HUES48 (cell line): ENCODE measurements around the gene CREB1.

Experiments
- H3K27ac ChIP-seq: one replicate; pipeline ENCODE4 v1.7.0; 2013; ENCODE audit warnings: low read depth, low read length, inconsistent platforms
- H3K27me3 ChIP-seq: 2 replicates; pipeline ENCODE4 v1.6.1; 2013; ENCODE audit warnings: mild to moderate bottlenecking, low read length; ENCODE audit not compliant: control insufficient read depth, insufficient read depth
- H3K36me3 ChIP-seq: 2 replicates; pipeline ENCODE4 v1.6.1; 2013; ENCODE audit warnings: low read length; ENCODE audit not compliant: control insufficient read depth, insufficient read depth
- H3K4me1 ChIP-seq: 2 replicates; pipeline ENCODE4 v1.6.1; 2013; ENCODE audit warnings: mild to moderate bottlenecking, low read length; ENCODE audit not compliant: control insufficient read depth, insufficient read depth
- H3K4me3 ChIP-seq: 2 replicates; pipeline ENCODE4 v1.5.1; 2013; ENCODE audit warnings: mild to moderate bottlenecking, low read depth, low read length
- H3K9ac ChIP-seq: 2 replicates; pipeline ENCODE4 v1.6.1; 2013; ENCODE audit warnings: mild to moderate bottlenecking, low read depth, low read length, moderate library complexity
- H3K9me3 ChIP-seq: 2 replicates; pipeline ENCODE4 v1.6.1; 2013; ENCODE audit warnings: low read length; ENCODE audit not compliant: control insufficient read depth, insufficient read depth

The CREB1 gene

GRCh38 chr2:207529330-207530159 lies at the start of gene CREB1:
Gene CREB1 (plus strand): TSS chr2:207529962. CDS start chr2:207555636, 25,674 bp downstream.
- Histone ChIP-seq H3K27me3 (peaks cover 13% of the 10 kb centered on the region), H3K27ac (peak within 1 kb of the TSS; percentile 96), H3K4me3 (peak within 1 kb of the TSS; percentile 100), H3K36me3 (0 out of 2 replicates have a peak, but pooled peaks cover 1% of the 10 kb centered on the region), H3K9me3 (no peaks in the 10 kb centered on the region), H3K4me1 (peaks cover 19% of the 10 kb centered on the region), H3K9ac (peak within 1 kb of the TSS; percentile 99)

DNA sequence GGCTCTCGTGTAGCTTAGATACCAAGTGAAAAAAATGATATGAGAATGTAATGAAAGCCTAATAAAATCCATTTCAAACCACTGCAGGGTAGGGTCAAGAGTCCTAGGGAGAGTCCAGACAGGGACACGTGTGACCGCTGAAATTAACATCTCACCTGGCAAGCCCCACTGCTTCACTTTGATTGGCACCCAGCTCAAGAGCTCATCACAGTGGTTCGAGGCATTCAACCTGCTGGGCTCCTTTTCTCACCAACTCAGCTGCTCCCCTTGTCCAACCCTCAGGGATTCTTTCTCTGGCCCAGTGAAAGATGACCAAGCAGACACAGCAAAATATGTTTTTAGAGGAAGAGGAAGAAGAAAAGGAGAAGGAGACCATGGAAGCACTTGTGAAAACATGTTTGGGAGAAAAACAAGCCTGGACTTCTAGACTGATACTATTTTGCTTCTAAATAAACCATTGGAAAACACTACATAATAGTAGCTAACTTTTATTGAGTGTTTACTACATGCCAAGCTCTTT lies 49.2 kb upstream of the CREB1 start:
- H3K4me3 ChIP-seq, result no peak overlapping the region
- no peak overlapping the region for H3K27ac ChIP-seq
- no peaks in the 10 kb centered on the region for H3K27me3 ChIP-seq
- no peak overlapping the region for H3K9ac ChIP-seq
- peaks cover 23% of the 10 kb centered on the region for H3K4me1 ChIP-seq
- no peaks in the 10 kb centered on the region for H3K36me3 ChIP-seq
- H3K9me3 ChIP-seq, result no peaks in the 10 kb centered on the region

GRCh38 chr2:207481924-207482323 lies 47.8 kb upstream of the CREB1 start:
- Histone ChIP-seq H3K4me3 (no peak overlapping the region), H3K9me3 (no peaks in the 10 kb centered on the region), H3K27me3 (no peaks in the 10 kb centered on the region), H3K27ac (no peak overlapping the region), H3K4me1 (peaks cover 19% of the 10 kb centered on the region), H3K36me3 (no peaks in the 10 kb centered on the region), H3K9ac (no peak overlapping the region)

- H3K9ac ChIP-seq, result no peak overlapping the region
- no peaks in the 10 kb centered on the region for H3K36me3 ChIP-seq
- no peaks in the 10 kb centered on the region for H3K9me3 ChIP-seq
- H3K4me3 ChIP-seq, result no peak overlapping the region
- H3K27ac ChIP-seq, result no peak overlapping the region
- peaks cover 17% of the 10 kb centered on the region for H3K4me1 ChIP-seq
- no peaks in the 10 kb centered on the region for H3K27me3 ChIP-seq
Observed at GRCh38 chr2:207482630-207483029, 47.1 kb upstream of the CREB1 start.

DNA sequence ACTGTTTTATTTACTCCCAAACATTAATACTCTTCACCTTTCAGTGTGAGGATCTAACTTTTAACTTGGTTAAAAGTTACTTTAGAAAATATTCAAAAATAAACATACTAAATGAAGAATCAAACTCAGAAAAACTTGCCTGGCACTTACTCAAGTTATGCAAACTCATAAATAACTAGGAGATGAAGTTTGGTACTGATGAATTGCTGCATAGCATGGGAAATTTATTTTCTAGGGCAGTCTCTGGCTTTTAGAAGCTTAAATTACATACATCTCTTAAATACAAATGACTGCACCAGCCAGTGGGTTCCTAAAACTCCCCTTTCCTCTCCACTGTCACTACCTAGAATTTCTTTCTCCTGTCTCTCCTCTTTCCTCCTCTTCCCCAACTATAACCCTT lies 46.7 kb upstream of the CREB1 start:
- H3K27ac ChIP-seq, result no peak overlapping the region
- H3K4me1 ChIP-seq, result peaks cover 17% of the 10 kb centered on the region
- H3K9ac ChIP-seq, result no peak overlapping the region
- H3K27me3 ChIP-seq, result no peaks in the 10 kb centered on the region
- no peaks in the 10 kb centered on the region for H3K36me3 ChIP-seq
- no peak overlapping the region for H3K4me3 ChIP-seq
- no peaks in the 10 kb centered on the region for H3K9me3 ChIP-seq

DNA sequence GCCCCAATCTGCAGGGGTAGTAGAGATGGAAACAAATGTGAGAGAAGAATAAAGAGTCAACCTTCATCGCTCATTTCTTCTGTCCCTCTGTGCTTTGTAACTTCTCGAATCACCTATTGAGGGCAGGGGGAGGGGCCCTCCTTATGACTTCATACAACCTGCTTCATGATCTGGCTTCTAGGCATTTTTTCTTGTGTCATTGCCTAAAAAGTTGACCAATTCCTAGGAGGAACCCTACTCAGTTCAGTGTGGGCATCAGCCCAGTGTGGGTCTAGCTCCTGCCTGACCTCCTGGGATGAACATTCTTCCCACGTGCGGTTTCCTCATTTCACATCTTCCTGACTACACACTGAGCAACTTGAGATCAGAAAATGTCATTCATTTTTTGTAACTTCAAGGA lies 46.3 kb upstream of the CREB1 start:
- H3K4me1 ChIP-seq, result peaks cover 17% of the 10 kb centered on the region
- H3K9me3 ChIP-seq, result no peaks in the 10 kb centered on the region
- no peak overlapping the region for H3K27ac ChIP-seq
- H3K9ac ChIP-seq, result no peak overlapping the region
- H3K27me3 ChIP-seq, result no peaks in the 10 kb centered on the region
- H3K36me3 ChIP-seq, result no peaks in the 10 kb centered on the region
- no peak overlapping the region for H3K4me3 ChIP-seq

GRCh38 chr2:207484444-207485391 lies 45.0 kb upstream of the CREB1 start:
- no peak overlapping the region for H3K27ac ChIP-seq
- H3K9me3 ChIP-seq, result no peaks in the 10 kb centered on the region
- H3K4me1 ChIP-seq, result peaks cover 9% of the 10 kb centered on the region
- H3K27me3 ChIP-seq, result no peaks in the 10 kb centered on the region
- H3K9ac ChIP-seq, result no peak overlapping the region
- no peaks in the 10 kb centered on the region for H3K36me3 ChIP-seq
- H3K4me3 ChIP-seq, result no peak overlapping the region

DNA sequence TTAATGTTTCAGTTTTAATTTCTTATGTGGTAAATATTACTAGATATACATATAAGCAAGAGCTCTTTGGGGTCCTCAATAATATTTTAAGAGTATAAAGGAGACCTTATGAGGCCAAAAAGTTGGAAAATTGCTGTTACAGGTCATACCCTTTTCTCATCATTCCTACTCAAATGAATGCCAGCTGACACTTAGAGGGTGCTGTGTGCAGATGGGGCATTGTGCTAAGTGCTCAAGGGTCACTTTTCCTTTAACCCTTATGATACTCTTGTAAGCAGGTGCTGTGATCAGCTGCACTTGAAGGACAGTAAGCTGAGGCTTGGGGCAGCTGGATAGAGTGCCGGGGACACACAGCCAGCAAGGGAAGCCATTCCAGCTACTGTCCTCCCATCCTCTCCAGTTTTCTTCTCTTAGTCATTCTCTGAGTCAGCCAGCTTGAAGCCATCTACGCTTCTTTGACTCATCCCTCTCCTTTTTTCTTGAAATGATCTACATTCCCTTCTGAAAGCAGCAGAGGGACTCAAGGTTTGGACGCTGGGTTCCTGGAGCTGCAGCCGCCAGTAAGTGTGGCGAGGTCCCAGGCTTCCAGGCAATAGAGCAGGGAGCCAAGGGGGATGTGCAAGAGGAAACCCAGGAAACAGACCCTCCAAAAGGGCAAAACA lies 42.0 kb upstream of the CREB1 start:
- no peaks in the 10 kb centered on the region for H3K9me3 ChIP-seq
- no peak overlapping the region for H3K4me3 ChIP-seq
- H3K9ac ChIP-seq, result no peak overlapping the region
- H3K27ac ChIP-seq, result no peak overlapping the region
- no peaks in the 10 kb centered on the region for H3K4me1 ChIP-seq
- no peaks in the 10 kb centered on the region for H3K36me3 ChIP-seq
- H3K27me3 ChIP-seq, result no peaks in the 10 kb centered on the region

DNA sequence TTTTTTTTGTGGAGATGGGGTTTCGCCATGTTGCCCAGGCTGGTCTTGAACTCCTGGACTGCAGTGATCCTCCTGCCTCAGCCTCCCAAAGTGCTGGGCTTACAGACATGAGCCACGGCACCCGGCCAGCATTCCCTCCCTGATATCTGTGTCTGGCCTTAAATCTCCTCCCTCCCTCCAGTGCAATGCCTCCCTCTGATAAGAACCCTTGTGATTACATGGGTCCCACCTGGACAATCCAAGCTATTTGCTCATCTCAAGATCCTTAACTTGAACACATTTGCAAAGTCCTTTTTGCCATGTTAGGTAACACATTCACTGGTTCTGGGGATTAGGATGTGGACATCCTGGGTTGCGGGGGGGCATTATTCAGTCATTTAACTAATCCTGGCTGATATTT lies 40.5 kb upstream of the CREB1 start:
- H3K9me3 ChIP-seq, result no peaks in the 10 kb centered on the region
- no peak overlapping the region for H3K9ac ChIP-seq
- no peaks in the 10 kb centered on the region for H3K36me3 ChIP-seq
- no peaks in the 10 kb centered on the region for H3K27me3 ChIP-seq
- no peak overlapping the region for H3K4me3 ChIP-seq
- H3K27ac ChIP-seq, result no peak overlapping the region
- peaks cover 4% of the 10 kb centered on the region for H3K4me1 ChIP-seq

- Histone ChIP-seq H3K4me1 (peaks cover 8% of the 10 kb centered on the region), H3K27me3 (no peaks in the 10 kb centered on the region), H3K9me3 (no peaks in the 10 kb centered on the region), H3K36me3 (no peaks in the 10 kb centered on the region), H3K27ac (no peak overlapping the region), H3K9ac (no peak overlapping the region), H3K4me3 (no peak overlapping the region)
Observed at GRCh38 chr2:207490441-207490840, 39.3 kb upstream of the CREB1 start.
